Measurements from ENCODE around the gene GATA2.

The GATA2 gene

DNA sequence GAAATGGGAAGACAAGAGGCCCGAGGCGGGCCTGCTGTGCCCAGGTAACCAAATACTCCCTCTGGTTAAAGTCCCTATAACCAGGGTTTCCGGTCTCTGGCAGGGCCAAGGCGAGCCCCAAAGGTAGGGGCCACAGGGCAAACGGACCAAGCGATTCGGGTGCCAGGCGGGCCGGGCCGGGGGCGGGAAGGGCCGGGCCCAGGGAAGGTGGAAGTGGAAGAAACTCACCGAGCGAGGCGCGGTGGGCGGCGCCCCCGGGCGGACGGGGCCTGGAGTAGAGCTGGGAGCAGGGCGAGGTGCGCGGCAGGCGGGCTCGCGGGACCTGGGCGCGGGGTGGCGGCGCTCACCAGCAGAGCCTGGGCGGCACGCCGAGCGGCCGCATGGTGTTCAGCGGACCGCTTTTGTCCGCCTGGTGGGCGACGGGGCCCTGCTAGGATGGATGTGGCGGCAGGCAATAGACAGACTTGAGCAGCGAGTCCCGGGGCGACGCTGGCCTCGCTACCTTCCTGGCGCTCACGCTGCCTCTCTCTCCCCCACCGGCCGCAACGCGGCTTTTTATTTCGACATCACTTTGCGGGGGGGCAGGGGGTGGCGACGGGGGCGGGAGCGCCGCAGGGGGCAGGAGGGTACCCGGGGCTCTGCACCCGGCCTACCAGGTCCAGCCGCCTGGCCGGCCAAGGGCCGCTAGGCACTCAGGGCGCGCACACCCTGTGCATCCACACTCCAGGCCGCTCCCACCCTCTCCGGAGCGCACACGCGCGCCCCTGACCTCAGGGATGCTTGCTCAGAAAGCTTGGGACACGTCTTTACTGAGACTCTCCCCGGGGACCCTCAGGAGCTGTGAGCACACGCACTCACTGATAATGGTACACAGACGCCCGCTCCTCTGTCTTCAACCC is at the start of gene GATA2:
Gene GATA2, minus strand, starts transcription at position 531 of the 899 bp plus-strand sequence. CDS start 6,170 bp downstream, outside the sequence.
- no peak for DNase-seq (ENCODE audit: low read depth)

DNA sequence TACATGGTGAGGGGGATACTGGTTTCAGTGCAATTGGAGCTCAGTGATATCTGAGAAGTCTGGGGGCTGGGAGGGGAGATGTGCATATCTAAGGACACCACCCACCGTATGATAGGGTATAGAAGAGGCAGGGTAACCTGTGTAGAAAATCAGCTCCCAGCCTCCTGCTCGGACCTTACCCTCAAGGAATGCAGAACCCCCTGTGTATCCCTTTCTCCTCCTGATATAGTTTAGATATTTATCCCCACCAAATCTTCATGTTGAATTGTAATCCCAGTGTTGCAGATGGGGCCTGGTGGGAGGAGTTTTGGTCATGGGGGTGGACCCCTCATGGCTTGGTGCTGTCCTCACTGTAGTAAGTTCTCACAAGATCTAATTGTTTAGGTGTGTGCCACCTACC is 48.2 kb upstream of the GATA2 start:
- no peak for DNase-seq (ENCODE audit: low read depth)

DNA sequence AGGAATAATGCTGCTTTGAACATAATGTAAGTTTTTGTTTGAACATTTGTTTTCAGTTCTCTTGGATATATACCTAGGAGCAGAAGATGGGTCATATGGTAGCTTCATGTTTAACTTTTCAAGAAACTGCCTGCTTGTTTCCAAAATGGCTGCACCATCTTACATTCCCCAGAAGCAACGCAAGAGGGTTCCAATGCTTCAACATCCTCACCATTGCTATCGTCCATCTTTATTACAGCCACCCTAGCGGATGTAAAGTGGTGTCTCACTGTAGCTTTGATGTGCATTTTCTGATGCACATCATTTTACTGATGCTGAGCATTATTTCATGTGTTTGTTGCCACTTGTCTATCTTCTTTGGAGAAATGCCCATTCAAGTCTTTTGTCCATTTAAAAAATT is 46.4 kb upstream of the GATA2 start:
- no peak for DNase-seq (ENCODE audit: low read depth)

DNA sequence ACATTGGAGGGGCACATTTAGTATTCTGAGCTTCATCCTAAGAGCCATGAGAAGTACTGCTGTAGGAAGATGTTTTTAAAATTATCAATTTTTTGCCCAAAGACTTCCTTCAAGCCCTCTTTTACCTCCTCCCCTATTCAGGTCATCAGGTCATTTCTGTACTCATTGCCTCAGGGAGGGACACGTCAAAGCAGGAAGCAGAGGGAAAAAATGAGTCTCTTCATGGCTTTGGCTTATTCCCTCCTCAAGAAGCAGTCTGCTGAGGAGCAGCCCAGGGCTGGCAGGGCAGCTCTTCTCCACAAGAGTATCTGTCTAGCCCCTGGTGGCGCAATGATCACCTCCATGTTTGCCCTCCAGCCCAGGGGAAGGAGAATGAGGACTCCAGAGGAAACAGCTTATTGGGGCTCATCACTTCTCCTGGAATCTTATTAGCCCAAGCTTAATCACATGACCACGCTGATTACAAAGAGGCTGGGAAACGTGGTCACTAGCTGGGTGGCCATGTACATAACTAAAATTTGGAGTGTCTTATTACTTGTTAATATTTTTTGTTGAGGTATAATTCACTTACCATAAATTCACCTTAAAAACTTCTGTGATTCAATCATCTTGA is 44.2 kb upstream of the GATA2 start:
- no peak for DNase-seq (ENCODE audit: low read depth)

DNA sequence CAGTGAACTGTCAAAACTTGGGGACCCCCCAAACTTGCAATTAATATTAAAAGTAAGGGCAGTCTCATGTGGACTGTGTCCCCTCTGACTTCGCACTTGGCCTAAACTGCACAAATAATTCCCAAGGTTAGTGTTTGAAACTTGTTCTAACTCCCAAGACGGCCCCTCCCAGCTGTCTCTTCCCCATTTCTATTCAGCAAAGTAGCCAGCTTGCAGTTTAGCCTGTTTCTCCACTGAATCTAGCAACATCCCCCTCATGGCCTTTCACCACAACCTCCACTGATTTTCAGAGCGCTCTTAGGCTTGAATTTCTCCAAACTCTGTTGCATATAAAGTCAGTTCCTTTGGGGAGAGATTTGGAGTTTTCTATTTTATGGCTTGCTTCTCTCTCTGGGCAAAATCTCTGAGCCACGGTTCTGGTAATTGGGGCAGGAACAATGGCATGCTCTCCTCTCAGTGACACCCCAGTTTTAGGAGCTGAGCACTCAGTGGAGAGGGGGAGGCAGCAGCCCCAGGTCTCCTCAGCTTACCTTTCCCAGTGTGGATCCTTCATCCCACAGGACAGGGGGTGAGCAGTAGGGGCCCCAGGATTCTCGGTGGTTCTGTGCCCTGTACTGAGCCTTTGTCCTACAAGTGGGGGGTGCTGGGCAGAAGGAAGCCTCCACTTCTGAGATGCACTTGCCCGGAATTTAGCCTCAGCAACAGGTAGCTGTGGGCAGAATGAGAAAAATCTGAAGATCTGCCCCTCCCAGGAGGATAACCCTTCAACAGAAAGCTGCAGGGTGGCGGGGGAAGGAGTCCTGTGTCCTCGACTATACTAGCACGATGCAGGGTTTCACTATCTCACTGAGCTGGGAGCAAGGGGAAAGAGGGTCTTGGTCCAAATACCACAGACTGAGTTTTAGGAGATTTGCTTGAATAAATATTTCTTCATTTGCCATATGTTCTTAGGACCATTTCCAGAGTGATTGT is 39.3 kb upstream of the GATA2 start:
- no peak for DNase-seq (ENCODE audit: low read depth)

DNA sequence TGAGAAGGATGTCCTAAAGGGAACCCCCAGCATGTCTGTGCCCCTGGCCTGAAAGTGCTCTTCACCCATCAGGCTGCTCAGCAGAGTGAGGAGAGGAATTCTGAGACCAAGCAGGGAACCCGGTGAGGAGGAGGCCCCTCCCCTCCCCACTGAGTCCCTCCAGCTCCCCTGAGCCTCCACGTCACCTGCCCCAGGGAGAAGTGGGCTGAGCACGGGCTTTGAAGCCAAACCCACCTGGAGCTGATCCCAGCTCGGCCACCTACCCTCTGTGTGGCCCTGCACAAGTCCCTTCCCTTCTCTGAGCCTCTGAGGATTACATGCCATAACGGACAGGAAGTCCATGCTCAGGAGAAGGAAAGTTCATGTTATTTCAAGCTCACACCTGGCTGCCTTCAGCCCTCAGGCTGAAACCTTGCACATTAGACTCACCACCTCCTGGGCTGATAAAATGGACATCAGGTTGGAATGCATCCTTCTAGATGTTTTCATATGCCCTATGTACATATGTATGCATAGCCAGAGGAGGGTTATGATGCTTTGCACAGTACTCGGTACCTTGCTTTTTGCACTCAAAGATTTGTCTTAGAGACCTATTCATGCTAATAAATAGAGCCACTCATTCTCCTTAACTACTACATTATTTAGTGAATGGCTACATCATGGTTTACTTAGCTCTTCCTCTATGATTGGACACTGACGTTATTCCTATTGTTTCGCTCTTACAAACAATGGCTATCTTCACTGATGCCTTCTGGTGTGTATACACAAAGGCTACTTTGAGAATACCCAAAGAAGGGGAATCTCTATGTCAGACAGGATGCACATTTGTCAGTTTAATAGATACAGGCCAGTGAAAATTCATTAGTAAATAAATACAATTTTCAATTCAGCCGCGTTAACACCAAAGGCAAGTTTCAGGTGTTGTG is 31.6 kb upstream of the GATA2 start:
- DNase-seq (ENCODE audit: low read depth) = no peak

DNA sequence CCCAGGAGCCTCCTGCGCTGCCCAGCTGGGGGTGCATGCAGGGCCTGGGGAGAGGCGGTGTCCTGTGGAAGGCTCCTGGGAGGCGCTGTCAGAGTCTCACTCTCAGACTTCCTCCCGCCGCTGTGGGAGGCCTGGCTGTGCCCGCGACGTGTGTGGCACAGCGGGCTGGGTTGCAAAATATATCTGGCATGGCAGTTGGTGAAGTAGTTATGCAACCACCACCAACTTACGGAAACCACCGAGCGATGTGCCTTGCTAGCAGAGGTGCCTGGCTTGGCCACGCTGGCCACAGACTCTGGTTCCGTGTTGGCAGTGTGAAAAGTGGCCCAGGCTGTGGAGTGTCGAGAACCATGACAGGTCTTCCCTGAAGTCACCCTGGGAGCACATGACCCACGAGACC is 30.6 kb upstream of the GATA2 start:
- DNase-seq (ENCODE audit: low read depth) = no peak

DNA sequence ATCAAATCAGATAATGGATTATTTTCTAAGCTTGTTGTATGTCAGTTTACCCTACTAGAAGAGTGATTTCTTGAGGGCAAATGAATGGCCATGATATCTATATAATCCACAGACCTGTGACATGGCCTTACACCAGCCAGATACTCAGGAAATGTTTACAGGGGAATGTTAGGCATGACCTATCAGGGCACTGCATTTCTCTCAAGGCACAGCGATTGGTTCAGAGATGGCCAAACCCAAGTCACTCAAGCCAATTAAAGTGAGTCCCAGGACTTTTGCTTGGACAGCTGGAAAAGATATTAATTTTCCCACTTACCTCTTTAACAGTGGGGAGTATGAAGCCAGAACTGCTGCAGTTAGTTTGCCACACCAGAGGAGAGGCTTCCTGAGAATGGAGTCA is 28.7 kb upstream of the GATA2 start:
- DNase-seq (ENCODE audit: low read depth) = no peak

DNA sequence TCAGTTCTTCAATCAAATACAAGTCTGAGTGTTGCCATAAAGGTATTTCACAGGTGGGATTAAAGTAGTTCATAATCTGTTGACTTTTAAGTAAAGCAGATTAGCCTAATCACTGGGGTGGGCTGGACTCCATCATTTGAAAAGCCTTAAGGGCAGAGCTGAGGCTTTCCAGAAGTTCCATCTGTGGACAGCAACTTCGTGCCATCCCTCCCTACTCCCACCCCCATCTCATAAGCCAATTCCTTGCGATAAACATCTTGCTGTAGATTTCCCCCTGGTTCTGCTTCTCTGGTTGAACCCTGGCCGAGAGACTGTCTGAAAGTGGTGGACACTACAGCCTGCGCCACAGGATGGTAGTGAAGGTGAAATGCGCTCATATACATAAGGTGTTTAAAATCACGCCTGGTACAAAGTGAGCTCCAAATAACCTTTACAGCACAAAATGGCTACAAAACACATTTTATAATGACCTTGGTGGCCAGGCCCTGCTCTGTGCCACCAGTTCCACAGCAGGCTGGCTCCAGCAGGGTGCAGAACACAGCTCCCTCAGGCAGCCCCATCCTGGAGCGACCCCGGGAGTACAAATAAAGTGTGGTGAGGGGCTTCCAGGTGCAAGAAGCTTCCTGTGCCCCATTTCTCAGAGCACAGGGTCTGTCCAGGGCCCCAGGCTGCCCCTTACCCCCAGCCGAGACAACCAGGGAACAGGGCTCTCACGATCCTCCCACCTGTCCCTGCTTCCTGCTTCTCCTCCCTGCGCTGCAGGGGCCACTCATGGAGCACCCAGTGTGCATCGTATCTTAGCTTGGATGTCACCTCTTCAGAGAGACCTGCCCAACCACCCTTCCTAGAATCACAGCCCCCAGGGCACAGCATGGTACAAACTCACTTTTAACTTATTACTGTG is 25.8 kb upstream of the GATA2 start:
- no peak for DNase-seq (ENCODE audit: low read depth)

DNA sequence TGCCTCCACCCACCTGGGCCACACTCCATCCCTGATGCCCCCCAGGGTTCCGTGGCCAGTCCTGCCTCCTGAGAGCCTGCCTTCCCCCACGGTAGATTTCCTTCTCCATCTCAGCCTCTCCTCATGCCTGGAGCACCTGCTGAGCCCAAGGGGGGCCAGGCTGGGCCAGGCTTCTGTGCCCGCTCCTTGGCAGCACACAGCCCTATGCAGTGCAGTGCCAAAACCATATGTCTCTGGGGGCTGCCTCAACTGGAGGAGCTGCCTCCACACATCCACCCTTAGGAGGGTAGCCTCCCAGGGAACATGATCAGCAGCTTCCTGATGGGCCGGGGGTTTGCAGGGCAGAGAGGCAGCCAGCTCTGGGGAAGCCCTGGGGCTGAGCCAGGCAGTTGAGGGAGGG is 24.6 kb upstream of the GATA2 start:
- no peak for DNase-seq (ENCODE audit: low read depth)

DNA sequence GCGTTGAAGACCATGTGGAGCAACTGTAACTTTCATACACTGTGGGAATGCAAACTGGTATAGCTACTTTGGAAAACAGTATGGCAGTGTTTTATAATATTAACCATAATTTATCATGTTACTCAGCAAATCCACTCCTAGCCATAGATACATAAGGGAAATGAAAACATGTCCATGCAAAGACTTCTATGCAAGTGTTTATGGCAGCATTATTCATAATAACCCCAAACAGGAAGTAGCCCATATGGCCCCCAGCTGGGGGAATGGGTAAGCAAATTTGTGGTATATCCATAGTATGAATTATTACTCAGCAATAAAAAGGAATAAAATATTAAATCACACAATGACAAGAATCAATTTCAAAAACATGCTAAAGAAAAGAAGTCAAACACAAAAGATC is 23.0 kb upstream of the GATA2 start:
- no peak for DNase-seq (ENCODE audit: low read depth)

DNA sequence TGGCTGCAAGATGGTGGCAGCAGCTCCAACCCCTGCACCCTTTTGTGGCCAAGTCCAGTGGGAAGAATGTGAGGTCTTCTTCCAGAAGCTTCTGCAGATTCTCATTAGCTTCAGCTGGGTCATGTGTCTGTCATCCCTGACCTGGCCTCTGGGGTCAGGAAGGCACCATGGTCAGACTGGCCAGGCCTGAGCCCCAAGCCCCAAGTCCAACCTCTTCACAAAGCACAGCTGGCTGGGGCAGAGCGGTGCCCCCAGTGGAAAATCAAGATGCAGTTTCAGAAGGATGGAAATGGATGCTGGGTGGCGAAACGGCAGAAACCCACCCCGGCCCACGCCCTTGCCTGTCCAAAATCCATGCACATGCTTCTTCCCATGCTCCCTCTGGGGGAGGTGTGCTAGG is 15.9 kb upstream of the GATA2 start:
- no peak for DNase-seq (ENCODE audit: low read depth)

DNA sequence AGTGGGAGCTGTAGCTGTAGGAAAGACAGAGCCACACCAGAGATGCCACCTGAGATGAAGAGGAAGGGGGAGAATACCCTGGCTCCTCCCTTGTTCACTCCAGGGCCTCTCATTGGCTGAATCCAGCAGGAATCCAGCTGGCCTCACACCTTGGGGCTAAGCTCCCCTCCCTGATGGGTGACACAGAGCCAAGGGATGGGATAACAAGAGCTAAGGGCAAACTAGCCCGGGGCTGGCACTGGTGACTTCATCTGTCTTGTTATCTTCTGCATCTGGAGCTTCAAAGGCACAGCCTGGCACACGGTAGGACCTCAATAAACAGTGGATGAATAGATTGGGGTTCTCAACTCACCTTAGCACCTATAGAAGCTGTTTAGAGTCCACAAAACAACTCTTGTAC is 13.8 kb upstream of the GATA2 start:
- DNase-seq (ENCODE audit: low read depth) = no peak

DNA sequence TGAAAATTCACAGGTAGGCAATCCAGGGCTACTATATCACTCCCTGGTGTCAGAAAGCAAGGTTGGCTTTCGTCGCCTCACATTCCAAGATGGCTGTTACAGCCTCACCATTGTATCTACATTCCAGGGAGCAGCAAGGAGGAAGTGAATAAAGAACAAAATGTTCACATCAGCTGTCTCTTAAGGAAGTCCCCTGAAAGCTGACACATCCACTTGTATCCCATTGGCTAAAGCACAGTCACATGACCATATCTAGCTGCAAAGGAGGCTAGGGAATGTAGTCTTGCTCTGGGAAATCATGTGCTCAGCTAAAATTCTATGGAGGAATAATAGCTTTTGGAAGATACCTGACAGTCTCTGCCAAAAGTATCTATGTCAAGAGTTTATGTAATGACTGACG is 12.8 kb upstream of the GATA2 start:
- no peak for DNase-seq (ENCODE audit: low read depth)

DNA sequence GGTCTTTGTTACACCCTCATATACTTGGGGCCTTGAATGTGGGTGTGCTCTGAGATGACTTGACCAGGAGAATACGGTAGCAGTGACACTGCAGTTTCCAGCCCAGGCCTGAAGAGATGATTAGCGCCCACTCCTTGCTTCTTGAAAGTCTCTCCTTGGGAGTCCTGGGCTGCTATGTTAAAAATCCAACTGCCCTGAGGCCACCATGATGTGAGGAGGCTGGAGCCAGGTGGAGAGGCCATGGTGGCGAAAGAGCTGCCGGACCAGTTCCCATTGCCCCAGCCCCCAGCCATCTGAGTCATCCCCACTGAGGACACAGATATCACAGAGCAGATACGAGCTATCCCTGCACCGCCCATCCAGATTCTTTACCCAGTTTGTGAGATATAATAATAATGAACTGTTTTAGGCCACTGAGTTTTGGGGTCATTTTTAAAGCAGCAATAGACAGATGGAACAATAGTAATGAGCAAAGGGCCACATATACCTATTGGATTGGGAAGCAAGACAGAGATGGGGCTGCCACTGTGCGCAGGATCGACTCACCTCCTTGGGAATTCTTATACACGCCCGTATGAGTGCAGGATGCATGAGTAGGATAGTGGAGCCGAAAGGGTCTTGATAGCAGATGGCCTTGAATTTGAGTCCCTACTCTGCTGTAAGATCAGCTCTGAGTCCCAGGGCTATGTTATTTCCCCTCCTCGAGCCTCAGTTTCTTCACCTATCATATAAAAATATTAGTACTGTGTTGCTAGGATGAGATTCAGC is 12.1 kb upstream of the GATA2 start:
- no peak for DNase-seq (ENCODE audit: low read depth)

DNA sequence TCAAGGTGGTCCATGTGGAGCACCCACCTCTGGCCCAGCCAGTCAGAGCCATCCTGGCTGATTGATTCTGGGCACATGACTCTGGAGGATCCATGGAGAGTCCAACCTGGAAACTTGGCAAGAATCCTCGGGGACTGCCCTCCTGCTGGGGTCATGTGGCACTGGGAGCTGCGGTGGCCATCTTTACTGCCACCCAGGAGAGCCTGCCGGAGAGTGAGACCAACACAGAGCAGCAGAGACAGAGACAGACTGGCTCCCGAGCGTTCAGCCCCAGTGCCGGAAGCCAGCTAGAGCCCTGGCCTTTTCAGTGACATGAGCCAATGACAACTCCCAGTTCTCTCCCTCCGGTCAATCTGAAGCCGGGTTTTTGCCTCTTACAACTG is 11.5 kb upstream of the GATA2 start:
- no peak for DNase-seq (ENCODE audit: low read depth)

DNA sequence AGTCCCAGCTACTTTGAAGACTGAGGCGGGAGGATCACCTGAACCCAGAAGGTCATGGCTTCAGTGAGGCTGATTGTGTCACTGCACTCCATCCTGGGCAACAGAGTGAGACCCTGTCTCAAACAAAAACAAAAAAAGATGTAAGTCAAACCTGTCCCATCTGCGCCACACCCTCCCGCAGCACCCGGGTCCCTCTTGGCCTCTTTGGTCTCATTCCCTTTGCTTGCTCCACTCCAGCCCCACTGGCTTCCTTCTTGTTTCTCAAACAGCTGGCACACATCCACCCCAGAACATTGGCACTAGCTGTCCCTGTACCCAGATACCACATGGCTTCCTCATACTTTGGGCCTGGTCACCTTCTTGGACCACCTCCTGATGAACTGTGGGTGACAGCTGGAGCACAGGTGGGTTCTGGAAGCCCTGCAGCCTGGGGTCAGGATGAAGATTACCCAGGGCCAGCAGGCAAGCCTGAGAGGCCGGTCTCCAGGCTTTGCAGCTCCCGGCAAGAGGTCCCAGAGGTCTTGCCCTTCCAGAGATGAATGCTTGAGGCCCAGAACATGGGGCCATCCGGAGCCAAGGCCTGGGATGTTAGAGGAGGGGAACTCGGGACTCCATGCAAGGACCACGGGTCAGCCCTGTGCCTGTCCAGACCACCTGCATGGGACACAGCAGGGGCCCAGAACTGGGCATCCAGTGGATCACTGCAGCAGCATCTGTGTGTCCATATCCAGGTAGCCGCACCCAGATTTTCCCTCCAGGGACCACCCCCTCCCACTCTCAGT is 10.9 kb upstream of the GATA2 start:
- DNase-seq (ENCODE audit: low read depth) = no peak

DNA sequence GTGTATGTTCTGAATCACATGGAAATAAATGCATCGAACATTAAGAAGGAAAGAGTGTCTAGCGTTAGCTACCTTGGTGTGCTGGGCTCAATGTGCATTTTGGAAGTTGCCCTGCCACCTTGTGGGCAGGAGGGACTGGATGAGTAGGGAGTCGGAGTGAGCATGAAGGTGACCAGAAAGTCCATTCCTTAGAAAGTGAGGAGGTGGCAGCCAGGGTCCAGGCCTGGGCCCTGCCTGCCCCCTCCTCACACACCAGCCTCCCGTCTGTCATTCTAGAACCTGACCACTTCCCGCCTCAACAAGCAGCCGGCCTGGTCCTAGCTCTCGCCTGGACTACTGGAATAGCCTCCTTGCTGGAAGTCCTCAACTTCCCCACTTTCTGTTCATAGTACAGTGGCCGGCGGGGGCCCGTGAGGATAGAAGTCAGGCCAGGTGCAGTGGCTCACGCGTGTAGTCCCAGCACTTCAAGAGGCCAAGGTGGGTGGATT is 10.2 kb upstream of the GATA2 start:
- no peak for DNase-seq (ENCODE audit: low read depth)

DNA sequence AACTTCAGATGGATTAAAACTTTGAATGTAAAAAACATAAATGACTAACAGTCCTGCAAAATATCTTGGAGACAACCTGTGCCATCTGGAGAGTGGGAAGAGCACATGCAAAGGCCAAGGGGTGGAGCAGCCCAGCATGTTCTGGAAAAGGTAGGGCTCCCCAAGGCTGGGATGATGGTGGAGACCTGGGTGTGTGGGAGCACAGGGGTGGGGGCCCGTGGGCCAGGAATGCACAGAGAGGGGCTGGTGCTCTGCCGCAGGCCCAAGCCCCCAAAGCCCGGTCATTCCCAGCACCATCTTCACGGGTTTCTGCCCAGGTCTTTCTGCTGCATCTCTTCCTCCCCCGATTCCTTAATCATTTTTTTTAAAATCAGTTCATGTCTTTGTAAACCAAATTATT is 9.7 kb upstream of the GATA2 start:
- no peak for DNase-seq (ENCODE audit: low read depth)
